NCI-H2196 (cell line): ENCODE data around the gene PCDH9.

ENCODE experiments used
- DNase-seq: peaks from one replicate; lab custom pipeline; 2025; ENCODE audit not compliant: unreplicated experiment; lab: John Stamatoyannopoulos, UW

PCDH9 gene

GRCh38 chr13:66992719-66993118, 237.4 kb downstream of the PCDH9 start:
- no peak for DNase-seq

GRCh38 chr13:66992183-66992582, 238.0 kb downstream of the PCDH9 start:
- no peak for DNase-seq

DNA sequence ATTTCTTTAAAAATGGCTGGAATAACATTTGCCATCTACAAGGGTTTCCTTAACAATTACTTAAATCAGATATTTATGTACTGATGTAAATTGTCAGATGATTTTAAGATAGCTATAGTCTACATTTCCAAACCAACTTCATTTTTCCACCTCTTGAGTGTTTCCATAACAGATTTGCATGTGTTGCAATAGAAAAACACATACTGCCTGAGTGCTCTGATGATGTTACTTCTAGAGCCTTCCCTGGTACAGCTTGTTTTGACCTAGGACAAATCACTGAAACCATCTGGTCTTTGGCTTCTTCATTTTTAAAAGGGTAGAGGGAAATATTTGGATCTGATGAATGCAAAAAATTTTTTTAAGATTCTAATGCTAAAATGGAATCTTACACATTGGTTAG, 245.9 kb downstream of the PCDH9 start:
- no peak for DNase-seq

- no peak for DNase-seq
These were observed 248.2 kb downstream of the PCDH9 start for GRCh38 chr13:66981912-66982311.

- no peak for DNase-seq
These were observed 253.0 kb downstream of the PCDH9 start for GRCh38 chr13:66977161-66977560.

- no peak for DNase-seq
These were observed 255.2 kb downstream of the PCDH9 start for GRCh38 chr13:66974889-66975288.

GRCh38 chr13:66974174-66974573, 256.0 kb downstream of the PCDH9 start:
- no peak for DNase-seq

DNA sequence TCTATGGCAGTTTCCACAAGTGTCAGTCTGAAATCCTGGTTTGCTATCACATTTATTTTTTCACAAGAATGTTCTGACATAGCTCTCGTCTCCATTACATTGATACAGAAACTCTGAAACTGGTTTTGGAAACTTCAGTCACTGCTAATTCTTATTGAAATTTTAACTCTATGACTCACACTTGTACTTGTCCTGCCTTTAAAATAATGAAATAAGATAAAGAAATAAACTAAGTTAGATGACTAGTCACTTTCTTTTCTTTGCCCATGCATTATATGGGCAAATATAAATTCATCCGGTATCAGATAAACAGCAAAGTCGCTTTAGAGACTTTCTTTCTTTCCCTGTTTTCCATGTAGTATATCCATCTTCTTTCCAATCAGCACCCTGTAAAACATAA, 257.5 kb downstream of the PCDH9 start:
- no peak for DNase-seq

DNA sequence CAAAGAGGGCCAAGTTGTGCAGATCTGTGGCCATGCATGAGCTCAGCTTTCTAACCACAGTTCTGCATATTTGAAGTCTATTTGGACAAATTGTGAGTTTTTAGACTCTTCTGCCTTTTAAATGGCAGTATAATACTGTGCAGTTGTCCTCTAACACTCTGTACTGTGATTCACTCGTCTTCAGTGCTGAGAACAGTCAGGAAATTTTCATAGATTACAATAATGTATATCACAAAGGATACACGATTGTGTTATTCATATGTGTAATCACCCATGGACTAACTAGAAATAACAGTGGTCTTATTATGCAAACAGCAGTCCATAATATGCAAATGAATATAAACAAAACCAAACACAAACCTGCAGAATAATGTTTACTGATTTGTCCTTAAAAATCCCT, 259.1 kb downstream of the PCDH9 start:
- DNase-seq: no peak

- DNase-seq: no peak
These were observed 260.8 kb downstream of the PCDH9 start for GRCh38 chr13:66969291-66969690.

GRCh38 chr13:66967811-66968597, 262.1 kb downstream of the PCDH9 start:
- no peak for DNase-seq

DNA sequence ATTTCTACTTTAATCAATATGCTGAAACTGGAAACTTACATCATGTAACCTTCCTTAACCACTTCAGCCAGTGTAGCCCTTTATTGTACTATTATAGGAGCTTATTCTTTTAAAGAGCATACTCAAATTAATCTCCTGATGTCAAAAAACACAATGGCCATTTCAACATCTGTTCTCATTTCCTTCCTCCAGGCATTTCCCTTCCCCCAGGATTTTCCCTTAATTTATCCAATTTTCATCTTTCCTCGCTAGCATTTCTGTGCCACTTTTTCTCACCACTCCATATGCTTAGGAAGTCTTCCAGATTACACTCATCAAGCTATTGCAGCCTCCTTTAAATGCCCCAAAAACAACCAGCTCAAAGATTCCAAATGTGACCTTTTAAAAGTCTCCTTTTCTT, 265.0 kb downstream of the PCDH9 start:
- no peak for DNase-seq

DNA sequence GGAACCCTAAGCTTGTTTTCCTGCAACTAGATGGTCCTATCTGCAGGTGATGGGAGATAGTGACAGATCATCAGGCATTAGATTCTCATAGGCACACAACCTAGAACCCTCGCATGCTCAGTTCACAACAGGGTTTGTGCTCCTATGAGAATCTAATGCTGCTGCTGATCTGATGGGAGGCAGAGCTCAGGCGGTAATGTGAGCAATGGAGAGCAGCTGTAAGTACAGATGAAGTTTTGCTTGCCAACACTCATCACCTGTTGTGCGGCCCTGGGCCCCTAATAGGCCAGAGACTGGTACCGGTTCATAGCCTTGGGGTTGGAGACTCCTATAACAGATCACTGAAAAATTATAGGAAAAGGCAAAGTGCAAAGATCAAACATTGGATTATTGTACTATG, 267.2 kb downstream of the PCDH9 start:
- DNase-seq: no peak

GRCh38 chr13:66958611-66959010, 271.5 kb downstream of the PCDH9 start:
- DNase-seq: no peak

GRCh38 chr13:66952507-66952906, 277.6 kb downstream of the PCDH9 start:
- no peak for DNase-seq

GRCh38 chr13:66951426-66951825, 278.7 kb downstream of the PCDH9 start:
- no peak for DNase-seq

GRCh38 chr13:66950666-66951065, 279.5 kb downstream of the PCDH9 start:
- no peak for DNase-seq

DNA sequence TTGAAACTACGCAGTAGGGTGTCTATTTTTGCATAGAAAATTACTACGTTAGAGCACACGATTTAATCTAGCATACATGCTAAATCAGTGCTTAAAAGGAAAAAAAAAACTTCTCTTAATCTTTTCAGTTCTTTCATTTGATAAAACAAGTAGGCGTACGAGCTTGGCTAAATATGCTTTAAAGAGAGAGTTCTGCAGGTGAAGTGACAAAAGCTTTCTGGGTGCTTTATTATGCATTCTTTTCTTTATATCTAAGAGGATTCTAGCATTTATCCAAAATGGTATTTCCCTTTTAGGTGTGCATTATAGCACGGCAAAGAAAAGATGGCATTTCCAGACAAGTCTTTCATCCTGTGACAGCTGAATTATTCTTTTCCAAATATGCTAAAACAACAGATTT, 281.2 kb downstream of the PCDH9 start:
- DNase-seq: no peak

GRCh38 chr13:66943530-66943929, 286.6 kb downstream of the PCDH9 start:
- DNase-seq: no peak

GRCh38 chr13:66940113-66940512, 290.0 kb downstream of the PCDH9 start:
- no peak for DNase-seq

DNA sequence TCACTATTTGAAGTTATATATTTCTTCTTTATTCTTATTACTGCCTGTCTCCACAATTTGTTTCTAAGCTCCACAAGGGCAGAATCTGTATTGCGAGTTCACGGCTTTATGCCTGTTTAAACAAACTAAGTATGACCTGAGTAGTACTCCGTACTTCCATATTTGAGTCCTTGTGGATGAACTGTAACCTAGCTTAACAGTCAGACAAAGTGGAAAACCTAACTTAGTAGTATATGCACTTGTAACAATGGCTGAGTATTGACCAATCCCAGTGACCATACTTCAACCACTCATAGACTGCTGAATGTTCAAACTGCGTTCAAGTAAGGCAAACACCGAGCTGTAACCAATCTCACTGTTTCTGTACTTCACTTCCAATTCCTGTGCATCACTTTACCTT, 292.7 kb downstream of the PCDH9 start:
- no peak for DNase-seq

- DNase-seq: no peak
These were observed 296.1 kb downstream of the PCDH9 start for GRCh38 chr13:66933994-66934393.

- DNase-seq: no peak
These were observed 296.6 kb downstream of the PCDH9 start for GRCh38 chr13:66933527-66933926.
